Smooth muscle cell (in vitro differentiated cells): ENCODE data around the gene EFNA5. TPM values are rescaled to one million over a fixed set of nuclear protein-coding genes. Genes with fewer than 3 reads are reported as not detected.

Source experiments
- DNase-seq: peaks from one replicate; lab custom pipeline; 2025; ENCODE audit not compliant: unreplicated experiment; lab: John Stamatoyannopoulos, UW
- H2AFZ ChIP-seq: fragments of 200-600 bp; sonication (generic); 2 replicates; pipeline ENCODE4 v1.6.0; 2016; ENCODE audit warnings: antibody characterized with exemption, low read depth, mild to moderate bottlenecking
- H3F3A ChIP-seq: fragments of 200-600 bp; sonication (generic); 2 replicates; pipeline ENCODE4 v1.6.0; 2017; ENCODE audit warnings: antibody characterized with exemption, low read depth
- H3K27ac ChIP-seq: fragments of 200-600 bp; sonication (generic); 2 replicates; pipeline ENCODE4 v1.5.1; 2016; ENCODE audit warnings: low read depth, mild to moderate bottlenecking
- H3K27me3 ChIP-seq: fragments of 200-600 bp; sonication (generic); 2 replicates; pipeline ENCODE4 v1.6.1; 2016; ENCODE audit warnings: low read depth, mild to moderate bottlenecking
- H3K36me3 ChIP-seq: fragments of 200-600 bp; sonication (generic); 2 replicates; pipeline ENCODE4 v1.5.1; 2016; ENCODE audit warnings: low read depth
- H3K4me1 ChIP-seq: fragments of 200-600 bp; sonication (generic); 2 replicates; pipeline ENCODE4 v1.5.1; 2016; ENCODE audit warnings: low read depth
- H3K4me2 ChIP-seq: fragments of 200-600 bp; sonication (generic); 2 replicates; pipeline ENCODE4 v1.6.0; 2016; ENCODE audit warnings: mild to moderate bottlenecking
- H3K4me3 ChIP-seq: fragments of 200-600 bp; sonication (generic); 2 replicates; pipeline ENCODE4 v1.5.1; 2016; ENCODE audit warnings: mild to moderate bottlenecking
- H3K79me2 ChIP-seq: fragments of 200-600 bp; sonication (generic); 2 replicates; pipeline ENCODE4 v1.6.0; 2016; ENCODE audit warnings: low read depth, mild to moderate bottlenecking
- H3K9ac ChIP-seq: fragments of 200-600 bp; sonication (generic); 2 replicates; pipeline ENCODE4 v1.6.0; 2016; ENCODE audit warnings: low read depth
- H3K9me3 ChIP-seq: fragments of 200-600 bp; sonication (generic); replicated peaks from 2 replicates; pipeline ENCODE4 v1.5.1; 2016; ENCODE audit warnings: low read depth
- H4K20me1 ChIP-seq: fragments of 200-600 bp; sonication (generic); 2 replicates; pipeline ENCODE4 v1.6.0; 2016; ENCODE audit warnings: low read depth
- WGBS: methylation state at CpG from one replicate; pipeline ENCODE4 v1.1.7; 2016; ENCODE audit warnings: low lambda C conversion rate; 5-methylcytosine and 5-hydroxymethylcytosine counted together
- polyA plus RNA-seq: library from polyadenylated mRNA; unstranded; fragments of >200 nt; fragmentation: Nextera tagmentation; extraction: Ambion mirVana; gene quantifications from 2 replicates; pipeline ENCODE4 v1.2.1, GENCODE V29; 2016
- total RNA-seq: library from RNA; depleted of rRNA; stranded (reverse); fragments of >200 nt; gene quantifications from 2 replicates; pipeline ENCODE4 v1.2.3, GENCODE V29; 2014
- TF ChIP-seq, protein P1 (sequence below): fragments of 200-600 bp; sonication (generic); IDR thresholded peaks from 2 replicates; pipeline ENCODE4 v1.5.1; 2017; ENCODE audit warnings: borderline replicate concordance, mild to moderate bottlenecking, antibody characterized with exemption; ENCODE audit not compliant: insufficient read depth, poor library complexity, severe bottlenecking

Gene EFNA5
- total and polyA plus RNA-seq, 2 experiments from 2014 or later = 0.32 to 8.8 TPM

DNA sequence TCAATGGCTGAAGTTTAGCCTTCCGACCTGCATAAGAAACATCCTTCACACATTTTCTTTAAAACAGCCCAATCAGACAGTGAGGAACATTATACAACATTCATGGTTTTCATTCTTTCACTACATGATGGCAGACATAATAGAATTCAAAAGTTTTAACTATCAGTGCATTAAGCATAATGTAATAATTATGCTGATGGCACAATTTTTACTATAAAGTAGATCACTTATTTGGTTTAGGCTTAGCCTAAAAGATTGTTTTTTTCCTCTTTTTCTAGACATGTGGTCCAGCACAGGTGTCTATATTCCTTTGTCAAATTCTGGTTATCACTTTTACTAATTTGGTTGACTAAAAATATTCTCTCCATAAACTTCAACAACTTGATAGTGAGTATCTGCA, 46.5 kb downstream of the EFNA5 start:
- WGBS = 96% methylated on average over 1 of the region's 1 CpG
- no peak overlapping the region for H3K27ac ChIP-seq
- TF ChIP-seq, protein P1, sequence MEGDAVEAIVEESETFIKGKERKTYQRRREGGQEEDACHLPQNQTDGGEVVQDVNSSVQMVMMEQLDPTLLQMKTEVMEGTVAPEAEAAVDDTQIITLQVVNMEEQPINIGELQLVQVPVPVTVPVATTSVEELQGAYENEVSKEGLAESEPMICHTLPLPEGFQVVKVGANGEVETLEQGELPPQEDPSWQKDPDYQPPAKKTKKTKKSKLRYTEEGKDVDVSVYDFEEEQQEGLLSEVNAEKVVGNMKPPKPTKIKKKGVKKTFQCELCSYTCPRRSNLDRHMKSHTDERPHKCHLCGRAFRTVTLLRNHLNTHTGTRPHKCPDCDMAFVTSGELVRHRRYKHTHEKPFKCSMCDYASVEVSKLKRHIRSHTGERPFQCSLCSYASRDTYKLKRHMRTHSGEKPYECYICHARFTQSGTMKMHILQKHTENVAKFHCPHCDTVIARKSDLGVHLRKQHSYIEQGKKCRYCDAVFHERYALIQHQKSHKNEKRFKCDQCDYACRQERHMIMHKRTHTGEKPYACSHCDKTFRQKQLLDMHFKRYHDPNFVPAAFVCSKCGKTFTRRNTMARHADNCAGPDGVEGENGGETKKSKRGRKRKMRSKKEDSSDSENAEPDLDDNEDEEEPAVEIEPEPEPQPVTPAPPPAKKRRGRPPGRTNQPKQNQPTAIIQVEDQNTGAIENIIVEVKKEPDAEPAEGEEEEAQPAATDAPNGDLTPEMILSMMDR = no peak
- no peaks in the 10 kb centered on the region for H3K27me3 ChIP-seq
- no peaks in the 10 kb centered on the region for H3K4me1 ChIP-seq
- DNase-seq = no peak
- H3F3A ChIP-seq = no peaks in the 10 kb centered on the region
- no peak overlapping the region for H3K4me3 ChIP-seq
- H3K4me2 ChIP-seq = no peak overlapping the region
- H2AFZ ChIP-seq = no peak overlapping the region
- no peaks in the 10 kb centered on the region for H3K36me3 ChIP-seq
- H4K20me1 ChIP-seq = no peaks in the 10 kb centered on the region
- H3K9me3 ChIP-seq = no peaks in the 10 kb centered on the region
- H3K79me2 ChIP-seq = no peaks in the 10 kb centered on the region
- H3K9ac ChIP-seq = no peak overlapping the region

DNA sequence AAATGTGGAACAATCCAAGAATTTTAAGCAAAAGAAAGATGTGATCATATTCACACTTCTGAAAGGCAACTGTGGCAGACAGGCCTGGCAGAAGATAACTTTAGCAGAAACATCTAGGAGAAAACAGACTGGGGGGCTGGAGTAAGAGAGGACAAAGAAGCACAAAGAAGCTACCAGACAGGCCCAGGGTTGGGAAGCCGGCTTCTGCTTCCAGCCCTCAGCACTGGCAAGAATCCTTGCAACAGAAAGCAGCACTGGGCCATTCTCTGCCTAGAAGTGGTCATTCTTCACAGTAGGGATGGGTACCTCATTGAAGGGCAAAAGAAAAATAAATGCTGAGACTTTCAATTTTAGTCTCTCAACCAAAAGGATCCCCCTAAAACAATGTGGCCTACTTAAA, 49.6 kb downstream of the EFNA5 start:
- no peaks in the 10 kb centered on the region for H3K79me2 ChIP-seq
- 84% methylated on average over 1 of the region's 1 CpG for WGBS
- DNase-seq = no peak
- H3K27me3 ChIP-seq = no peaks in the 10 kb centered on the region
- no peaks in the 10 kb centered on the region for H3F3A ChIP-seq
- H3K4me1 ChIP-seq = peaks cover 1% of the 10 kb centered on the region
- no peaks in the 10 kb centered on the region for H3K36me3 ChIP-seq
- H3K4me2 ChIP-seq = no peak overlapping the region
- H3K9me3 ChIP-seq = no peaks in the 10 kb centered on the region
- TF ChIP-seq, protein P1 = no peak
- no peaks in the 10 kb centered on the region for H4K20me1 ChIP-seq
- no peak overlapping the region for H2AFZ ChIP-seq
- no peak overlapping the region for H3K9ac ChIP-seq
- H3K4me3 ChIP-seq = no peak overlapping the region
- no peak overlapping the region for H3K27ac ChIP-seq

- Histone ChIP-seq H3K4me1 (peaks cover 13% of the 10 kb centered on the region), H3K27me3 (no peaks in the 10 kb centered on the region), H3K27ac (no peak overlapping the region), H3K9ac (no peak overlapping the region), H3K4me3 (no peak overlapping the region), H3K36me3 (no peaks in the 10 kb centered on the region), H3K4me2 (no peak overlapping the region), H3K79me2 (no peaks in the 10 kb centered on the region), H3K9me3 (no peaks in the 10 kb centered on the region), H3F3A (no peaks in the 10 kb centered on the region), H4K20me1 (no peaks in the 10 kb centered on the region), H2AFZ (peak overlapping the region; percentile 13)
- WGBS = 57% methylated on average over 2 of the region's 2 CpGs
- DNase-seq = no peak
- TF ChIP-seq, protein P1 = no peak
These were observed 51.0 kb downstream of the EFNA5 start for GRCh38 chr5:107619781-107620180.

- no peaks in the 10 kb centered on the region for H3K79me2 ChIP-seq
- no peak overlapping the region for H3K9ac ChIP-seq
- no peaks in the 10 kb centered on the region for H3K36me3 ChIP-seq
- no peaks in the 10 kb centered on the region for H3K27me3 ChIP-seq
- no peak overlapping the region for H2AFZ ChIP-seq
- no peak overlapping the region for H3K27ac ChIP-seq
- TF ChIP-seq, protein P1 = no peak
- no peak overlapping the region for H3K4me2 ChIP-seq
- peaks cover 15% of the 10 kb centered on the region for H3K4me1 ChIP-seq
- no peak for DNase-seq
- 91% methylated on average over 3 of the region's 3 CpGs for WGBS
- H3F3A ChIP-seq = no peaks in the 10 kb centered on the region
- no peaks in the 10 kb centered on the region for H4K20me1 ChIP-seq
- no peaks in the 10 kb centered on the region for H3K9me3 ChIP-seq
- H3K4me3 ChIP-seq = no peak overlapping the region
These were observed 52.5 kb downstream of the EFNA5 start for GRCh38 chr5:107618242-107618641.
